ENCODE data around the gene GADD45A. TPM values are rescaled to one million over a fixed set of nuclear protein-coding genes. Genes with fewer than 3 reads are reported as not detected.

Gene GADD45A
- total RNA-seq, 2 donors from 2014 or later: 48.0 to 52.4 TPM

DNA sequence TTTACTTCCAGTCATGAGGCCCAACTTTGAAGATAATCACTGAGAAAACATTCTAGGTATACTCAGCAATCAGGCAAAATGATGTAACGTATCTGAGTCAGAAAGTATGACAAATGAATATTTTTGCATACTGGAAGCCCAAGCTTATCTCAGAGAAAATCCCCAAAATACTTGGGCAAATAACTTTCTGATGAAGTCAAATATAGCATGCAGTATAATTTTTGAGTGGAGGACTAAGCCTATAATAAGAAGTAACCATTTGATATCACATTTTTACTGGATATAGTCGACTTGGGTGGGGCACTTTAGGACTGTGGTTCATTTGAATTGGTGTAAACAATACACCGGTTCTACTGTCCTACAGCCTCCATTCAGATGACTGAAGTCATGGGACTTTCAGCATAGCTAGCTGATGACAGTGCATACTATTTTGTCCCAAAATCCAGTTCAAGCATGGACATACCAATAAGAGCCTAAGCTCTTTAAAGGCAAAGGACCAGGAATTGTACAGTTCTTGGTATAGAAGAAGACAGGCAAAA, 2.3 kb upstream of the GADD45A start:
- H3K27me3 ChIP-seq (ENCODE audit: control insufficient read depth, insufficient read depth, low read length, poor library complexity, severe bottlenecking): no peaks in the 10 kb centered on the region
- H3K4me3 ChIP-seq (ENCODE audit: low read length): no peak overlapping the region
- Mint-ChIP-seq H3K36me3 (ENCODE audit: low read depth) (peaks cover 10% of the 10 kb centered on the region), H3K4me1 (peaks cover 10% of the 10 kb centered on the region), H3K4me3 (no peak overlapping the region), H3K9me3 (no peaks in the 10 kb centered on the region), H3K27ac (no peak overlapping the region), H3K27me3 (ENCODE audit: insufficient read depth) (no peaks in the 10 kb centered on the region)
- H3K9ac ChIP-seq (ENCODE audit: extremely low read depth, low read length, poor library complexity, severe bottlenecking): no peak overlapping the region
- peaks cover 14% of the 10 kb centered on the region for H3K36me3 ChIP-seq (ENCODE audit: control insufficient read depth, insufficient read depth, low read length)
- TF ChIP-seq, protein P1, sequence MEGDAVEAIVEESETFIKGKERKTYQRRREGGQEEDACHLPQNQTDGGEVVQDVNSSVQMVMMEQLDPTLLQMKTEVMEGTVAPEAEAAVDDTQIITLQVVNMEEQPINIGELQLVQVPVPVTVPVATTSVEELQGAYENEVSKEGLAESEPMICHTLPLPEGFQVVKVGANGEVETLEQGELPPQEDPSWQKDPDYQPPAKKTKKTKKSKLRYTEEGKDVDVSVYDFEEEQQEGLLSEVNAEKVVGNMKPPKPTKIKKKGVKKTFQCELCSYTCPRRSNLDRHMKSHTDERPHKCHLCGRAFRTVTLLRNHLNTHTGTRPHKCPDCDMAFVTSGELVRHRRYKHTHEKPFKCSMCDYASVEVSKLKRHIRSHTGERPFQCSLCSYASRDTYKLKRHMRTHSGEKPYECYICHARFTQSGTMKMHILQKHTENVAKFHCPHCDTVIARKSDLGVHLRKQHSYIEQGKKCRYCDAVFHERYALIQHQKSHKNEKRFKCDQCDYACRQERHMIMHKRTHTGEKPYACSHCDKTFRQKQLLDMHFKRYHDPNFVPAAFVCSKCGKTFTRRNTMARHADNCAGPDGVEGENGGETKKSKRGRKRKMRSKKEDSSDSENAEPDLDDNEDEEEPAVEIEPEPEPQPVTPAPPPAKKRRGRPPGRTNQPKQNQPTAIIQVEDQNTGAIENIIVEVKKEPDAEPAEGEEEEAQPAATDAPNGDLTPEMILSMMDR (conservative IDR thresholded peaks at IDR 0.05): no peak
- H3K27ac ChIP-seq (ENCODE audit: low read depth, low read length): no peak overlapping the region
- no peaks in the 10 kb centered on the region for H3K9me3 ChIP-seq (ENCODE audit: control insufficient read depth, low read length)
- peaks cover 8% of the 10 kb centered on the region for H3K4me1 ChIP-seq (ENCODE audit: control insufficient read depth, insufficient read depth, low read length)
- 90 to 100% methylated on average over 2 to 3 of the region's 3 CpGs for WGBS, 2 experiments (ENCODE audit: insufficient coverage in 1 of 2, insufficient read length in 1 of 2)
- no peak for DNase-seq

DNA sequence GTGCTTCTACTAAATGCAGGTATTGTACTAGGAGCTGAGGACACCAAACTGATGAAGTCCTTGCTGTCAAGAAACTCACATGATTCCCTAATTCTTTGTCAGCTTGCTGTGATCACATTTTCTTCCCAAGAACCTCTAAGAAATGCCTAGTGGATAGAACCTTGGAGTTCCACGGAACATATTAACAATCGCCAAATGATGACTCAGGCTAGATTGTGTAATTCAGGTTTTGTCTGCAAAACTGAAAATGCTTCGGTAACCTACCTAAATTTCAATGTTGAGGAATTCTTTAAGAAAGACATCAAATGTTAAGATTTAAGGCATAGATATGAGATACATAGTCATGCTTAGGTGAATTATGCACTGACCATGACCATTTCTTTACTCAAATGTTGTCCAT, 1.7 kb upstream of the GADD45A start:
- H3K36me3 ChIP-seq (ENCODE audit: control insufficient read depth, insufficient read depth, low read length): peaks cover 20% of the 10 kb centered on the region
- Mint-ChIP-seq H3K27me3 (ENCODE audit: insufficient read depth) (no peaks in the 10 kb centered on the region), H3K9me3 (no peaks in the 10 kb centered on the region), H3K4me3 (no peak overlapping the region), H3K36me3 (ENCODE audit: low read depth) (peaks cover 13% of the 10 kb centered on the region), H3K4me1 (peaks cover 13% of the 10 kb centered on the region), H3K27ac (no peak overlapping the region)
- peaks cover 9% of the 10 kb centered on the region for H3K4me1 ChIP-seq (ENCODE audit: control insufficient read depth, insufficient read depth, low read length)
- H3K27ac ChIP-seq (ENCODE audit: low read depth, low read length): no peak overlapping the region
- TF ChIP-seq, protein P1 (conservative IDR thresholded peaks at IDR 0.05): no peak
- H3K4me3 ChIP-seq (ENCODE audit: low read length): no peak overlapping the region
- H3K9ac ChIP-seq (ENCODE audit: extremely low read depth, low read length, poor library complexity, severe bottlenecking): no peak overlapping the region
- no peaks in the 10 kb centered on the region for H3K27me3 ChIP-seq (ENCODE audit: control insufficient read depth, insufficient read depth, low read length, poor library complexity, severe bottlenecking)
- DNase-seq: no peak
- H3K9me3 ChIP-seq (ENCODE audit: control insufficient read depth, low read length): no peaks in the 10 kb centered on the region
- 96 to 100% methylated on average over 3 of the region's 3 CpGs for WGBS, 2 experiments (ENCODE audit: insufficient coverage in 1 of 2, insufficient read length in 1 of 2)

DNA sequence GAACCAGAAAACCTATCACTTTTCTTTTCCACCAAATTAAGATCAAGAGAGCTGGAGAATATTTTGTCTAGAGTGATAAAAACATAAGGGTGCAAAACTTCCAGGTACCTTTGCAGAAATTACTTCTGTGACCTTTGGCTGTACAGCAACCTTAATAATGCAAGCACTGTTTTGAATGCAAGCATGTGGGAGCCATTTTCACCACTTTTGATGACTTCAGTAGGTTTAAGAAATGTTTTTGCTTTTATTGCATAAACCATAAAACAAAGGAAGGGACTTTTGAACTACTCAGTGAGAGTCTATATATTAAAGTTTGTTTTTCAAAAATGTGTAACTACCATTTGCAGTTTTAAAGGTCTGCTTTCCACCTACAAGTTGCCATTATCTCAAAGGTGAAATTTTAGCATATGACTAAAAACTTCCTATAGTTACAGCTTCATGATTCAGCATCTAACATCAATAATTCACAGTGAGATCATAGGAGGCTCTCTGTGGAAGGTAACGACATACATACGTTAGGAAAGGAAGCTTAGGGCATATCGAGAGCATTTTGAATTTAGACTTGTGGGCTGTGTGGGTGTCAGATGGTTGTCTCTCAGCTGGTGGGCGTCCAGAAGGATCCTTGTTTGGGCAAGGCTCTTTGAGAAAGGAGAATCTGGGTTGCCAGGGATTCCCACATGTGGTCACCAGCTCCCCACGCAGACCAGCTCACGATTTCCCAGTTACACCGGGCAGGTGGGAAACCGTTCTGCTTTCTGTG, 1.1 kb upstream of the GADD45A start:
- Histone ChIP-seq H3K9ac (ENCODE audit: extremely low read depth, low read length, poor library complexity, severe bottlenecking) (no peak overlapping the region), H3K4me1 (ENCODE audit: control insufficient read depth, insufficient read depth, low read length) (peaks cover 13% of the 10 kb centered on the region), H3K27ac (ENCODE audit: low read depth, low read length) (no peak overlapping the region), H3K36me3 (ENCODE audit: control insufficient read depth, insufficient read depth, low read length) (peaks cover 26% of the 10 kb centered on the region), H3K4me3 (ENCODE audit: low read length) (peak overlapping the region; percentile 67), H3K27me3 (ENCODE audit: control insufficient read depth, insufficient read depth, low read length, poor library complexity, severe bottlenecking) (no peaks in the 10 kb centered on the region), H3K9me3 (ENCODE audit: control insufficient read depth, low read length) (no peaks in the 10 kb centered on the region)
- no peaks in the 10 kb centered on the region for H3K27me3 Mint-ChIP-seq (ENCODE audit: insufficient read depth)
- WGBS, 2 experiments (ENCODE audit: insufficient coverage in 1 of 2, insufficient read length in 1 of 2): 77 to 90% methylated on average over 2 to 8 of the region's 8 CpGs
- no peak overlapping the region for H3K27ac Mint-ChIP-seq
- TF ChIP-seq, protein P1 (conservative IDR thresholded peaks at IDR 0.05): no peak
- H3K4me1 Mint-ChIP-seq: peaks cover 20% of the 10 kb centered on the region
- no peak overlapping the region for H3K4me3 Mint-ChIP-seq
- peak; percentile 53 for DNase-seq
- no peaks in the 10 kb centered on the region for H3K9me3 Mint-ChIP-seq
- H3K36me3 Mint-ChIP-seq (ENCODE audit: low read depth): peaks cover 18% of the 10 kb centered on the region
